Measurements from ENCODE around the gene KCNMB2. TPM values are rescaled to one million over a fixed set of nuclear protein-coding genes. Genes with fewer than 3 reads are reported as not detected.

Gene KCNMB2
- total RNA-seq, 2 donors from 2014 or later: not detected

DNA sequence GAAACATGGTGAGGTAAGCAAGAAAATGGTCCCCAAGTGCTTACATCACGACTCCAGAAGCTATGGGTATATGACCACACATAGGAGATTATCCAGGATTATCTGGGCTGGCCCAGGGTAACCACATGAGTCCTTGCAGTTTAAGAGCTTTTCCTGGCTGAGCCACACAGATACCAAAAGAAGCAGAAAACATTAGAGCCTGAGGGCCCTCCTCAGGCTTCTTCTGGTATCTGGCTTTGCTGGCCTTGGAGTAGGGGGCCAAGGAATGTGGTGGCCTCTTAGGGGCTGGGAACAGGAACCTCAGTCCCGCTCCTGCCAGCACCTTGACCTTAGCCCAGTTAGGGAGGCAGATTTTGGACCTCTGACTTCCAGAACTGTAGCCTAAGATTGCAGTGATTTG is 259.1 kb downstream of the KCNMB2 start:
- peaks cover 4% of the 10 kb centered on the region for H3K9me3 Mint-ChIP-seq
- no peak overlapping the region for H3K9ac ChIP-seq (ENCODE audit: extremely low read depth, low read length, poor library complexity, severe bottlenecking)
- H3K4me1 Mint-ChIP-seq: peaks cover 2% of the 10 kb centered on the region
- H3K4me1 ChIP-seq (ENCODE audit: control insufficient read depth, insufficient read depth, low read length): no peaks in the 10 kb centered on the region
- H3K4me3 Mint-ChIP-seq: no peak overlapping the region
- no peaks in the 10 kb centered on the region for H3K36me3 Mint-ChIP-seq (ENCODE audit: low read depth)
- H3K36me3 ChIP-seq (ENCODE audit: control insufficient read depth, insufficient read depth, low read length): no peaks in the 10 kb centered on the region
- peaks cover 15% of the 10 kb centered on the region for H3K9me3 ChIP-seq (ENCODE audit: control insufficient read depth, low read length)
- H3K27me3 ChIP-seq (ENCODE audit: control insufficient read depth, insufficient read depth, low read length, poor library complexity, severe bottlenecking): peaks cover 18% of the 10 kb centered on the region
- WGBS, 2 experiments (ENCODE audit: insufficient coverage in 1 of 2, insufficient read length in 1 of 2): 83 to 88% methylated on average over 1 to 2 of the region's 2 CpGs
- H3K27ac ChIP-seq (ENCODE audit: low read depth, low read length): no peak overlapping the region
- H3K27ac Mint-ChIP-seq: no peak overlapping the region
- peak; percentile 64 for TF ChIP-seq CTCF (conservative IDR thresholded peaks at IDR 0.05)
- DNase-seq: peak; percentile 64
- H3K27me3 Mint-ChIP-seq (ENCODE audit: insufficient read depth): peaks cover 13% of the 10 kb centered on the region
- H3K4me3 ChIP-seq (ENCODE audit: low read length): no peak overlapping the region

- no peaks in the 10 kb centered on the region for H3K36me3 Mint-ChIP-seq (ENCODE audit: low read depth)
- DNase-seq: no peak
These were observed 266.0 kb downstream of the KCNMB2 start for GRCh38 chr3:178802259-178802658.

GRCh38 chr3:178802993-178803693 is 266.9 kb downstream of the KCNMB2 start:
- Histone ChIP-seq H3K27me3 (ENCODE audit: control insufficient read depth, insufficient read depth, low read length, poor library complexity, severe bottlenecking) (no peaks in the 10 kb centered on the region), H3K36me3 (ENCODE audit: control insufficient read depth, insufficient read depth, low read length) (no peaks in the 10 kb centered on the region), H3K9me3 (ENCODE audit: control insufficient read depth, low read length) (no peaks in the 10 kb centered on the region), H3K27ac (ENCODE audit: low read depth, low read length) (no peak overlapping the region), H3K4me1 (ENCODE audit: control insufficient read depth, insufficient read depth, low read length) (no peaks in the 10 kb centered on the region), H3K9ac (ENCODE audit: extremely low read depth, low read length, poor library complexity, severe bottlenecking) (no peak overlapping the region), H3K4me3 (ENCODE audit: low read length) (no peak overlapping the region)
- H3K27ac Mint-ChIP-seq: no peak overlapping the region
- H3K4me3 Mint-ChIP-seq: no peak overlapping the region
- 92 to 100% methylated on average over 2 to 3 of the region's 3 CpGs for WGBS, 2 experiments (ENCODE audit: insufficient coverage in 1 of 2, insufficient read length in 1 of 2)
- no peaks in the 10 kb centered on the region for H3K36me3 Mint-ChIP-seq (ENCODE audit: low read depth)
- DNase-seq: no peak
- peaks cover 1% of the 10 kb centered on the region for H3K9me3 Mint-ChIP-seq
- H3K4me1 Mint-ChIP-seq: no peaks in the 10 kb centered on the region
- TF ChIP-seq CTCF (conservative IDR thresholded peaks at IDR 0.05): no peak
- no peaks in the 10 kb centered on the region for H3K27me3 Mint-ChIP-seq (ENCODE audit: insufficient read depth)

More at GRCh38 chr3:178802259-178802658, 266.0 kb downstream of the KCNMB2 start:
- Mint-ChIP-seq H3K9me3 (peaks cover 4% of the 10 kb centered on the region), H3K4me3 (no peak overlapping the region), H3K27ac (no peak overlapping the region), H3K27me3 (ENCODE audit: insufficient read depth) (no peaks in the 10 kb centered on the region), H3K4me1 (no peaks in the 10 kb centered on the region)
- Histone ChIP-seq H3K27me3 (ENCODE audit: control insufficient read depth, insufficient read depth, low read length, poor library complexity, severe bottlenecking) (no peaks in the 10 kb centered on the region), H3K9ac (ENCODE audit: extremely low read depth, low read length, poor library complexity, severe bottlenecking) (no peak overlapping the region), H3K9me3 (ENCODE audit: control insufficient read depth, low read length) (no peaks in the 10 kb centered on the region), H3K36me3 (ENCODE audit: control insufficient read depth, insufficient read depth, low read length) (no peaks in the 10 kb centered on the region), H3K27ac (ENCODE audit: low read depth, low read length) (no peak overlapping the region), H3K4me1 (ENCODE audit: control insufficient read depth, insufficient read depth, low read length) (no peaks in the 10 kb centered on the region), H3K4me3 (ENCODE audit: low read length) (no peak overlapping the region)
- TF ChIP-seq CTCF (conservative IDR thresholded peaks at IDR 0.05): no peak
- 75 to 95% methylated on average over 3 of the region's 3 CpGs for WGBS, 2 experiments (ENCODE audit: insufficient coverage in 1 of 2, insufficient read length in 1 of 2)
